ENCODE results near the gene SDK1.

DNA sequence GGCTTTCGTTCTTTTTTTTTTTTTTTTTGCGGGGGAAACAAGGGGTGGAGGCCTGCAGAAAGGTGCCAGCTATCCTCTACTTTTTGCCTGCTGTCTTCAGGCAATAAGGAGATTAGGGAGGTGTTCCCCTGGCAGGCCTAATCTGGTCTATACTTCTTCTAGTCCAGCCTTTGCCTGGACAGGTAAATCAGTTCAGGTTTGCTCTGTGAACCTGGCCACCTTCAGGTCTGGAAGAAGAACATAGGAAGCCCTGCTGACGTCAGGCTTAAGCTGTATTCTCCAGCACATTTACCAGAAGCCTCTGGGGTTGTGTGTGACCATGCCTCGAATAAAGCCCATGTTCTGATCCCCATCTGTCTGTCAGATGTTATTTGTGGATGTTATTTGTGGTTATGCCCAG is 115.4 kb downstream of the SDK1 start:
- TF ChIP-seq, protein P1, sequence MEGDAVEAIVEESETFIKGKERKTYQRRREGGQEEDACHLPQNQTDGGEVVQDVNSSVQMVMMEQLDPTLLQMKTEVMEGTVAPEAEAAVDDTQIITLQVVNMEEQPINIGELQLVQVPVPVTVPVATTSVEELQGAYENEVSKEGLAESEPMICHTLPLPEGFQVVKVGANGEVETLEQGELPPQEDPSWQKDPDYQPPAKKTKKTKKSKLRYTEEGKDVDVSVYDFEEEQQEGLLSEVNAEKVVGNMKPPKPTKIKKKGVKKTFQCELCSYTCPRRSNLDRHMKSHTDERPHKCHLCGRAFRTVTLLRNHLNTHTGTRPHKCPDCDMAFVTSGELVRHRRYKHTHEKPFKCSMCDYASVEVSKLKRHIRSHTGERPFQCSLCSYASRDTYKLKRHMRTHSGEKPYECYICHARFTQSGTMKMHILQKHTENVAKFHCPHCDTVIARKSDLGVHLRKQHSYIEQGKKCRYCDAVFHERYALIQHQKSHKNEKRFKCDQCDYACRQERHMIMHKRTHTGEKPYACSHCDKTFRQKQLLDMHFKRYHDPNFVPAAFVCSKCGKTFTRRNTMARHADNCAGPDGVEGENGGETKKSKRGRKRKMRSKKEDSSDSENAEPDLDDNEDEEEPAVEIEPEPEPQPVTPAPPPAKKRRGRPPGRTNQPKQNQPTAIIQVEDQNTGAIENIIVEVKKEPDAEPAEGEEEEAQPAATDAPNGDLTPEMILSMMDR (IDR thresholded peaks at IDR 0.05; ENCODE audit: extremely low read depth in 1 of 2, insufficient read depth in 1 of 2, low read depth in 1 of 2, low read length in 2 of 2): no peak
- TF ChIP-seq POLR2A (IDR thresholded peaks at IDR 0.05; ENCODE audit: low read depth, low read length) (no peak), EZH2 (IDR thresholded peaks at IDR 0.05; ENCODE audit: borderline replicate concordance, low read depth, low read length, severe bottlenecking) (no peak), POLR2AphosphoS5 (IDR thresholded peaks at IDR 0.05; ENCODE audit: insufficient read depth, low read depth, low read length) (no peak), GATA2 (IDR thresholded peaks at IDR 0.05; ENCODE audit: insufficient read depth, insufficient read length, low read depth, low read length) (no peak), MYC (IDR thresholded peaks at IDR 0.05; ENCODE audit: low read depth, low read length) (no peak)
- TF ChIP-seq, protein P2, sequence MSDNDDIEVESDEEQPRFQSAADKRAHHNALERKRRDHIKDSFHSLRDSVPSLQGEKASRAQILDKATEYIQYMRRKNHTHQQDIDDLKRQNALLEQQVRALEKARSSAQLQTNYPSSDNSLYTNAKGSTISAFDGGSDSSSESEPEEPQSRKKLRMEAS (IDR thresholded peaks at IDR 0.05; ENCODE audit: insufficient read depth, insufficient read length): no peak

Measured in endothelial cell of umbilical vein (primary cell).